Cerebellar nuclear complex (tissue), 1 donor: ENCODE results near the gene SFRP4.
"Not testable (repeated sequence)": the region's sequence is repeated elsewhere in the genome, so short reads cannot be mapped to it uniquely, and the experiment has no call there.

Source experiments
- DNase-seq, 2 experiments: peaks; one replicate each; lab custom pipeline; 2025; lab: John Stamatoyannopoulos, UW

Gene SFRP4

DNA sequence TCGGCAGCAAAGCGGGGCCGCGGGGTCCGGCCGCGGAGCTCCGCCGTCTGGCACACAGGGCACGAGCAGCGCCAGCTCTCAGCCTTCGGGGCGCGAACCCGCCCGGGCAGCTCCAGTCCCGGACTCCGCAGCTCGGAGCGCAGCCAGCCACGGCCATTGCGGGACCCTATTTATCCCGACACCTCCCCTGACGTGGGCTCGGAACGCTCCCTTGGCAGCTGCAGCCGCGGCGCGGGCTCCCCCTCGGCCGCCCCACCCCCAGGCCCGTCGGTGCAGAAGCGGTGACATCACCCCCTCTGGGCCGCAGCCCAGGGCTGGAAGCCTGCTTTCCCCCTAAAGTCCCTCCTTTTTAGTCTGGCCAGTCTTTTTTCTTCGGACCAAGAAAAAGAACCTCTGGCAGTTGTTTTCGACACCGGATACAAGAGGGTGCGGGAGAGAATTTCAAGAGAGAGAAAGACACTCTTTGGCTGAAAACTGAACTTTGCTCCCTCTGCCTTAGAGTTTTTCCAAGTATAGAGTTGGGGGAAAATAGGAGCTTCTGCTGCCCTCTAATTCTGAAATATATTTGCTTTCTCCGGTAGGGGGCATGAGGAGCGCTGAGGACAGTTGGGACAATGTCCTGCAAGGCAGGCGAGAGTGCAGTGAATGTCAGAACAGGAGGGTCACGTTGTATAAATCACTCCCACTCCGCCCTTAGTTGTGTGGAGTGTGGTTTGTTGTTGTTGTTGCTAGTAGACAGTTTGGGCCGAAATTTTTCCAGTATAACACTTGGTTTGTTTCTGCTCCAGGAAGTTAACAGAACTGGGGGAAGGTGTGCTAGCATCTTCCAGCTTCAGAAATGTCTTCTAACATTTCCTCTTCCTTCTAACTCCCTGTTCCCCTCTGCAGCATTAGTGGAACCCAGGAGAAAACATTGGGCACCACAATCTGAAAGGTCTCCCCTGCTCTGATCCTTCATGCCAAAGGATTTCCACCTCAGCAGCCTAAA, at the start of gene SFRP4:
SFRP4 (minus strand) TSS at position 145 of the 988 bp plus-strand sequence. CDS start 280 bp downstream, outside the sequence.
- DNase-seq: peak in 1 of 2 experiments; percentile 30

DNA sequence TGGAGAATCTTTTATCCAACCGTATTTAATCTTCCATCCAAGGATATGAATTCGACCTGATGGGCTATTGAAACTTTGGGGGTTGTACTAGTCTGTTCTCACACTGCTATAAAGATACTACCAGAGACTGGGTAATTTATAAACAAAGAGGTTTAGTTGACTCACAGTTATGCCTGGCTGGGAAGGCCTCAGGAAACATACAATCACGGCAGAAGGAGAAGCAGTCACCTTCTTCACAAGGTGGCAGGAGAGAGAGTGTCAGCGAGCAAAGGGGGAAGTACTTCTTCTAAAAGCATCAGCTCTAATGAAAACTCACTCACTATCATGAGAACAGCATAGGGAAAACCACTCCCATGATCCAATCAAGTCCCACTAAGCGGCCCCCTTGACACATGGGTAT, 47.6 kb upstream of the SFRP4 start:
- no peak for DNase-seq

DNA sequence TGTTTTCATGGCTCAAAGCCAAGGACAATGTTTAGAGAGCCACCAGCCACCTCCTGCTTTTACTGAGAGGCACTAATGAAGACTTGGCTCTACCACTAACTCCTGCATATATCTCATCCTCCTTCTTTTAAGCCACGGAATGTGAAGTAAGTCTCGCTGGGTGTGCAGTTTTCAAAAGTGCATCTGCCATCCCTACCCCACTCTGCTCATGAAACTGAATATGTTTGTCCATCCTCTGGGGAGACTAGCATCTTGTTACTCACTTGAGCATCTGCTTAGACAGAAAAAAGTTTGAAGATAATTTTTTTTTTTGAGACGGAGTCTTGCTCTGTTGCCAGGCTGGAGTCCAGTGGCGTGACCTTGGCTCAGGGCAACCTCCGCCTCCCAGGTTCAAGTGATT, 44.6 kb upstream of the SFRP4 start:
- no peak for DNase-seq

DNA sequence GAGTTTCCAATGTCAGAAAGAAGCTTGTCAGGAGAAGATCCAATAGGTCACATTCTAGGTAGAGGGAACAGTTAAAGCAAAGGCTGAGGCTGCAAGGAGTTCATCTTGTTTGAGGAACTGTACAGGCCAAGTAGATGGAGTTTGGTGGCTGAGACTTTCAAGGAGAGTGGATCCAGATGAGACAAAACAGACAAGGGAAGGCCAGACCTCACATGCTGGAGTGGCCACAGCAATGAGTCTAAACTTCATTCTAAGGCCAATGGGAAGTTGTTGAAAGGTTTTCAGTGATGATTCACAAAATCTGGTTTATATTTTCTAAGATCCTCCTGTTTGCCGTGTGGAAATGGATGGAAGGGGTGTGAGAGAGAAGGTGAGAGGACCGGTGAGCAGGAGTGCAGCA, 43.9 kb upstream of the SFRP4 start:
- no peak for DNase-seq

DNA sequence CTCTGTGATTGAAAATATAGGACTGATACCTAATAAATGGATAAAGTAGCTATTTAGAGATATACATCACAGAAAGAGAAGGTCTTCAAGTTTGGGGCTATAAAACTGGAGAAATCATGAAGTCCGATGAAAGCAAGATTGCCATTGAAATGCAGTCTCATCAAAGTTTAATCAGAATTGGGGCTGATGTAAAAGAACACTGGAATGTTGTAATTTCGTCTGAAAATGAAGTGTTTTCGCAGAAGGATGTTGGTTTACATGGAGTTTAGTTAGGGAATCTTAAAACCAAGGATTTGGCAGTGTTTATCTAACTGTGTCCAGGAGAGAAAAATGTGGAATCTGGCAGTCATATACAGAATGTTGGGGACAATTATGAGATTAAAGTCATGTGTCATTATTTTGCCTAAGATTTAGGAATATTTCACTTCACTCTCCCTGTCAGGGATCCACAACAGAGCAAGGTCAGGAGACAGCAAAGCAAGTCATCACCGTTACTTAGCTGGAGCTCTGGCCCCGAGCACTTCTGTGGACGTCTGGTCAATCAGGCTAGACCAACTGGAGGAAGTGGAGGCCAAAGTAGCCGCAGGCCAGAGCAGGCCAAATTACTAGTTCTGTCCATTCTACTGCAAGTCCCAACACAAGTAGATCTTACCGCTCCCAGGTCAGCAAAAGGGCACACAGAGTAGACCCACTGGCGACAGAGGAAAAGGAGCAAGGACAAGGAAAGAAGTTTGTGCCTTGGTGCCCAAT, 40.8 kb upstream of the SFRP4 start:
- no peak for DNase-seq

DNA sequence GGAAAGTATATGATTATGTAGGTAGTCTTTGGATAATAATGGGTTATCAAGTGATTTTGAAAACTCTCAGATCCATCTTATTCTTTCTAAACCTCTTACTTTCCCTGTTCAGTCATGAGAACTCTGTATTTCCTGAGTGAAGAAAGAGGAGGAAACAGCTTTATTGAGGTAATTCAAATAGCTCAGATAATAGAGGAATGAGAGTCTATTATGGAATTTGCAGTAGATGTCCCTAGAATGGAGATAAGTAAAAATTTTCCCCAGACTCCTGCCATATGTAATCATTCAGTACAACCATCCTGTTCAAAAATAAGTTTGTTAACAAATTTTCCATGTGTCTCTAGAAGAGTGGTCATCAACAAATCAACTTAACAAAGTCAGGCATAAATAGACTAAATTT, 40.2 kb upstream of the SFRP4 start:
- no peak for DNase-seq

DNA sequence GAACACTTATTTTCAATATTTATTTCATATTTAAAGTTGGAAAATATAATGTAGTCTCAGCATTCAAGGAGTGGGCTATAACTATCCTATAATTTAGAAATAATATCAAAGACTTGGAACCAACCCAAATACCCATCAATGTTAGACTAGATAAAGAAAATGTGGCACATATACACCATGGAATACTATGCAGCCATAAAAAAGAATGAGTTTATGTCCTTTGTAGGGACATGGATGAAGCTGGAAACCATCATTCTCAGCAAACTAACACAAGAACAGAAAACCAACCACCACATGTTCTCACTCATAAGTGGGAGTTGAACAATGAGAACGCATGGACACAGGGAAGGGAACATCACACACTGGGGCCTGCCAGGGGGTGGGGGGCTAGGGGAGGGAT, 37.6 kb upstream of the SFRP4 start:
- not testable (repeated sequence) for DNase-seq

DNA sequence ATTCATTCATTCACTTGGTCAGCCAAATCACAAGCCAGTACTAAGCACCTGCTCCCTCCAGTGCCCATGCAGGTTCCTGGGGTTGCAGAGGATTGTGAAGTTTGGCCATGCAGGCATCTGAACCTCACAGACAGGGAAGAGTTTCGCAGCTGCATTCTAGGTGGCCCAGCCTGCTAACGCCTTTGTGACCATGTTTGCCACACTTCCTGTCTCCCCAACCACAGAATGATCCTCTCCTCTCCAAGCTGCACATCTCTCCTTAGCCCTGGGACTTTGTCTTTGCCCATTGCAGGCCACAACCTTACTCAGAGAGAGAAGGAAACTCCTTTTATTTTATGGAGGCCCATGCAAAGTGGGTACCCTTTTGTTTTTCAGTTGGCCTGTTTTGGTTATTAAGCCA, 35.6 kb upstream of the SFRP4 start:
- no peak for DNase-seq

DNA sequence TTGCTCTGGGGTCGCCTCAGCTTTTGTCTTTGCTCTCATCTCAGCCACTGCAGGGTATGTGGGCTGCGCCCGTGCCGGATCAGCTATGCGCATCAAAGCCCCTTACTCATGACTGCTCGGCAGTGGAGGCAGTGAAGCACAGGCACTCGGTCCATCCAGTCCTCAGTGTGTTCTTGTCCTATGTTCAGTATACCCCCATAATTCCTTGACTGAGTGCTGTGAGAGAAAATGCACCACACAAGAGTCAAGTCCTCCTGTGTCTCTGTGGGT, 31.3 kb upstream of the SFRP4 start:
- DNase-seq: no peak

DNA sequence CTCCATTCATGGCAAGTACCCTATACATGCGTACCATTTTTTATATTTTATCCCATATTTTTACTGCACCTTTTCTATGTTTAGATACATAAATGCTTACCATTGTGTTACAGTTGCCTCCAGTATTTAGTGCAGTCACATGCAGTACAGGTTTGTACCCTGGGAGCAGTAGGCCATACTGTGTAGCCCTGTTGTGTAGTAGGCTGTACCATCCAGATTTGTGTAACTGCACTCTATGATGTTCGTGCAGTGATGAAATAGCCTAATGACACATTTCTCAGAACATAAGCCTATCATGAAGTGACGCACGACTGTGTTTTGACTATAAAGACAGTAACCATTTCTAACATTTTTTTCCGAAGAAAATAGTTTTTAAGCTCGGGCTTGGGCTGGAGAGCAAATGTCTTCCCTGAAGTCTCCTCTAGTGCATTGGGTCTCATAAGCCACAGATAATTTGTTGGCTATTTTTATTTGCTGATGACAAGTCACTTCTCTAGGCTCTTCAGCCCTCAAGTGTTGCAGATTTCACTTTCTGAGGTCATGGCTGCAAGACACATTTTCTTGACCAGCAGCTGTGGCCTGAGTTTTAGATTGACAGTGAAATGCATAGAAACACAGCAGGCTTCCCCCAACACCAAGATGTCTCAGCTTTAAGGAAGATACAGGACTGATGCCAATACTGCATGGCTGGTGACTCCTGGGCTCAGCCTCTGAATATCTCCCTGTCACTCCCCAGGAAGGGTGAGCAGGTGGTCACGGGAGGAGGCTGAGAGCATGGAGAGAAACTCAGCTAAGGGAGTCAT, 30.7 kb upstream of the SFRP4 start:
- no peak for DNase-seq

DNA sequence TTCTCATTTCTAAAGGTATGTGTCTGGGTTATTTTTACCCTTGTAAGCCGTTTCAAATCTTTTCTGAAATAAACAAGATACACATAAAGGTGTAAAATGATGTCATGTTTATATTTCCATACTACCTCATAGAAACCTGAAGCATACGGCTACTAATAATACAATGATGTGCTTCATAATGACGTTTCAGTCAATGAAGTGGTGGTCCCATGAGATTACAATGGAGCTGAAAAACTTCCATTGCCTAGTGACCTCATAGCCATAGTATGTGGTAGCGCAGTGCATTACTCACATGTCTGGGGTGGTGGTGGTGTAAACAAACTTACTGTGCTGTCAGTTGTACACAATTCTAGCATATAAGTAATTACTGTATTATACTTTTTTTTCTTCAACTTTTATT, 28.7 kb upstream of the SFRP4 start:
- DNase-seq: no peak

DNA sequence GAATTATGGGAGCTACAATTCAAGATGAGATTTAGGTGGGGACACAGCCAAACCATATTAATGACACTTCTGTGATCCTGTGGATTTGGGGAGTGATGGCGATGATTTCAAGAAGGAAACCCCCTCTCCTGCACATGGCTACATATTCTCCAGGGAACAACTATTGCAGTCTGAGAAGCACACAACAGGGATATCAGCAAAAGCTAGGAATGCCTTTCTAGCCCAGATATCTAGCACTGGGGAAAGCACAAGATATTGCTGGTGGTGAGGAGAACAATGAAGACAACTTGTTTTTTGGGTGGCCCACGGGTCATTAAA, 28.1 kb upstream of the SFRP4 start:
- DNase-seq: no peak

DNA sequence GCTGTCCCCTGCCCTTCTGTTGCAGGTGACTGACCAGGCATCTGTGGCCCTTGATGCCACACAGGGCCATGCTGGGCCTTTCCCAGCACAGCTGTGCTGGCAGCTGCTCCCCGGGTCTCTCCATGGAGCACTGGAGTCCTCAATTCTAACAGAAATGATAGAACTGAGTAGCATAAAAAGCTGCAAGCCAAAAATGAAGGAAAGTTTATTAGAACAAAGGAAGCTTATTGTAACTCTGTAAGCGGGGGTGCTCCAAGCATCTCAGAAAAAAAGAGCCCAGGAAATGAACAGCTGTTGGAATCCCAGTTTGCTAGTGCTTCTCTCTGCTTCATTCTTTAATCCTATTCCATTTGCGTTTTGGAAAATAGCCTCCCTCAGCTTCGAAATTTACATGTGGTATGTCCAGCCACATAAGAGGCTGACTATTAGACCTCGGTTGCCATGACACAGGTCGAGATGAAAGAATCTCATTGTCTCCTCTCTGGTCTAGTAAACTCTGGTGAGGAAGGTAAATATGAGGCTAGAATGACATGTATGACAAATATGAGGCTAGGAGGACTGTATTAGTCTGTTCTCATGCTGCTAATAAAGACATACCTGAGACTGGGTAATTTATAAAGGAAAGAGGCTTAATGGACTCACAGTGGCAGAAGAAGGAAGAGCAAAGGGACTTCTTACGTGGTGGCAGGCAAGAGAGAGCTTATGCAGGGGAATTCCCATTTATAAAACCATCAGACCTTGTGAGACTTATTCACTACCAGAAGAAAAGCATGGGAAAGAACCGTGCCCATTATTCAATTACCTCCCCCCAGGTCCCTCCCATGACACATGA, 27.5 kb upstream of the SFRP4 start:
- DNase-seq: no peak

DNA sequence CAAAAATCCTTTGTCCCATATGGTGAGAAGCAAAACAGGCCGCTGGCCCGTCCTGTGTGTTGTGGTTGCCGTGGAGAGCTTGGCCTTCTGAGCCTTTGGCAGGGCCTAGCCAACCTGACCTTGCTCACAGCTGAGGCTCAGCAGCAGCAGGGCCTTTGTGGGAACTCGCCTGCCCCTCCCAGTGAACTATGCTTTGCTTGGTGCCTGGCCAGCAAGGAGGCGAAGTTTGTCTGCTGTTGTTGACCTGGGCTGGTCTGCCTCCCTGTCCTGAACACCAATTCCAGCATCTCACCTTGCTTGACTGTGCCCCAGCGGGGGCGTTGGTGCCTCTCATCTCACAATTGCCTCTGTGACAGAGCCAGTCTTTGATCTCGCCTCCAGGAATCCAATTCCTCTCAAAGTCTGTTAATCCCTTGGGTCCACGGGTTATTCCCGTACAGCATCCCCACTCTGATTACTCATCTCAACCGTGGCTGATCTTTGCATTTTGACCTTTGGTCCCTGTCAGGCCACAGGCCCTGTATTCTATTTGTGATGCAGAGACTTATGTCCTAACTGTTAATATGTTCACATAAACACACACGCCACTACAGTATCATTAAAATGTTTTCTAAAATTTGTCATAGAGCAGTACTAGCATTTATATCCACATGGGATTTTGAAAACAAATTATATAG, 26.5 kb upstream of the SFRP4 start:
- DNase-seq: no peak

DNA sequence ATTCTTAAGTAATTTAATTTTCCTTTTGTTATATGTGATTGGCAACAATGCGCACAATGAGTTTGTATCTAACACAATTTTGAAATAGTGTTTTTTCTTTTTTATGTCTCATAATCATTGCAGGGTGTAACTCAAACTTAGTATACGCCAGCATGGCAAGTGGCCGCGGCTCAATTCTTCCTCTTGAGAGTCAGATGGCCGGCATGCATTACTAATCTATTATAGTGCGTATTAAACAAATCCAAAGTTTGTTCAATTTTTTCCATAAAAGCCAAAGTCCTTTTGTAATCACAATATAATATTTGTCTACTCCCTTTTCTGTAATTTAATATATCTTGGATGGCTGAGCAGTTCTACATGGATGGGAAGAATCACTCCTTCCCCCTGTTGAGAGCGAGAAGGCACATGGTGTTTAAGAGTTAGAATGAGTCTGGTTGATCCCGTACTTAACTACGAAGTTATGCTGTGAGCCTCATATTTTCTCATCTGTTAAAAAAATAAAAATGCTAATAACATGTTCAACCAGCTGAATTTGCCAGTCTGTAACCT, 16.5 kb upstream of the SFRP4 start:
- no peak for DNase-seq

DNA sequence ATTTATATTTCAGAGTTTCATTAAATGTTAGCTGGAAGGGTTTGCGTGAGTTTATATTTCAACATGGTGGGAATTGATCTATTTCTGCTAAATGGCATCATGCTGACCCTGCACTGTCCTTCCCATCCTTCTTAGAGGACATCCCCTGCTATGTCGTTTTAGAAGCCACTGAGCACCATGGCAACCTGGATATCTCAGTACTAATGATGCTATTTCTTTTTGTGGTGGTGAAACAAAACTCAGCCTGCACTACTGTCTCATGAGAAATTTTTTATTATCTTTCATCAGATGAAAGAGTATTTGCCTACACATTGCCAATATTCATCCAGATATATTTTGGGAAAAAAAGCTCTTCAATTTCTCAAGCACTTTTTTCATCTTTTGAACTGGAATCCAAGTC, 15.9 kb upstream of the SFRP4 start:
- no peak for DNase-seq

DNA sequence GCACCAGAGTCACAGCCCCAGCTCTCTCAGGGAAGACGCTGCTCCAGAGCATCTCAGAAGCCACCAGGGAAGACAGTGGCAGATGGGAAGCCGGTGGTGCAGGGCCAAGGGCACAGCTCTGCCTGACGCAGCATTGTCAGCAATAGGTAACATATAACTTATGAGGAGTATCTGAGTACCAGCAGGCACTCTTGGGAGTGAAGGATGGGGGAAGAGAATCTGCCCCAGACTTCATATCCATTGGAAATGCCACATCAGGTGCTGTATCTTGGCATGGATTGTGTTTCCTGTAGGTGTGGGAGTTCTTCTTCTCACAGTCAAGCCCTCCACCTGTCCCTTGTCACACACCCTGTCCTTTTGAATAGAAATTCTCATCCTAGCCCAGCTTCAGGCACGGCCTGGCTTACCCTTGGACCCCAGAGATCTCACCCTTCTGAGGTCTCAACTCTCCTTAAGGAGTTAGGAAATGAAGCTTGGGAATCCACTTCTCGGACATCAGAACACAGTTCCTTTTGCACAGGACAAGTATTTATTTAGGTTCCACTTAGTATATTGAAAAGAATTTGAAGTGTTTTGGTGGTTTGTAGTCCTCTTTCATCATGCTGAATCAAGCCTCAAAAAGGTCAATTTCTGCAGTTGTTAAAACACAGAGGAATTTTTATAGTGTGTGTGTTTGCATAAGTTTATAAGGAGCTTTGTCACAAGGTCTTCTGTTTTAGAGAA, 13.8 kb upstream of the SFRP4 start:
- peak in 1 of 2 experiments; percentile 7 for DNase-seq

DNA sequence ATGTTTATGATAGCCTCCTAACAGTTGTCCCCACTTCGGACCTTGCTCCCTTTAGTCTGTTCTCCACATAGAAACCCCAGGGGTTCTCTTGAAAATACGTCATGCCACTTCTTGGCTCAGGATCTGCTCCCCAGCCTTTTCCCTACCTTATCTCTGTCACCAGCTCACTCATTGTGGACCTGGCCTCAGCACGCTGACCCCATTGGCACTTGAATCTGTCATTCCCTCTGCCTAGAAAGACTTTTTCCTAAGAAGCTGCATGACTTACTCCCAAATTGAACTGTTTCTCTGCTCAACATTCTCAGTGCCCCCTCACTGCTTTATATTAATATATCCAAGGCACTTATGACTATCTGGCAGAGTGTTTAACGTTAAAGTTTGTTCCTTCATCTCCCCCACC, 12.3 kb upstream of the SFRP4 start:
- DNase-seq: no peak

DNA sequence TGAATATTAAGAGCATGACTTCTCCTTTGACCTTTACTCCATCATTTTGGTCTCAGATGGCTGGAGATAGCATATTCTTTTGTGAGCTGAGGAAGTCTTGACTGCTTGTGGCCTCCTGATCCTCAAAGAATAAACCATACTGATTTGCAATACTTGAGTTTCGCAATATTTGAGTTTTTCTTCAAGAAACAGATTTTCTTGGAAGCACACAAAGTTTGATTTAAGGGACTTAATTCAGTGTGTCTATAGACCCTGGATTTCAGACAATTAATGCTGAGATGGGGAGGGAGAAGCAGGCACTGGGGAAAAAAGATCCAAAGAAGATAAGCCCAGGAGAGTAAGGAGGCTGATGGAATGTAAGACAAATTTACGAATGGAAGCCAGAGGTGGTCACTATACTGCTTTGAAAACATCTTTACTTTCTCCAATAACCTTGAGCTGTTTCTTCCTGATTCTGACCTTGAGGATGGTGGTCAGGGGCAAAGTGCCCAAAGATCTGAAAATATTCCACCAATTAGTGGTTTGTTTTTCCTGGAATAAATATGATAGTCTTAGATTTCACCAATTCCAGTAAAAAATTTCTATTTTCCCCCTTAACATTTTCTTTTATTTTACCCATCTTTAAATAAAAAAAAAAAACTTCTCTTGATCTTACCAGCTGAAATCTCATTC, 11.3 kb upstream of the SFRP4 start:
- DNase-seq: no peak

DNA sequence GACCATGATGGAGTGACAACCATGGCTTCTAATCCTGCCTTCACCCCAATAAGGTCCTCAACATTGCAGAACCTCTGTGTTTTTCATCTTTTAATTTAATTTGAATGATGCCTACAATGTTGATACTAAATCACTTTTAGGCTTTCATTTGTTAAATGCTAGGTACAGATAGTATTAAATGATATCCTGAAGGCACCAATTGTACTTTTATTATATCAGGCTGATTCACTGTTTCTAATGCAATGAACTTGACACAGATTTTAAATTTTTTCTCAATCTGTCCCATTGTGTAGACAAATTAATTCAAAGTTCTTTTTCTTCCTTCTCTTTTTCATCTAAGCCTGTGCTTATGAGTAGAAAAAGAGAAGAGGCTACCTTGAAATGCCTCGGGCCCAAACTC, 9.0 kb upstream of the SFRP4 start:
- no peak for DNase-seq
